ENCODE measurements around the gene CEP112. TPM values are rescaled to one million over a fixed set of nuclear protein-coding genes. Genes with fewer than 3 reads are reported as not detected.

CEP112 gene
- total and polyA plus RNA-seq, 7 donors = 4.5 to 19.4 (median 9.7) TPM

- 75 to 93% (median 92%) methylated on average over 3 of the region's 3 CpGs for WGBS, 3 donors
Observed at GRCh38 chr17:65998675-65999074, 193.3 kb downstream of the CEP112 start.

GRCh38 chr17:65994679-65995078 lies 197.3 kb downstream of the CEP112 start:
- H3K9me3 ChIP-seq = no peaks in the 10 kb centered on the region
- no peak for TF ChIP-seq CTCF (IDR thresholded peaks at IDR 0.05)
- H3K27me3 ChIP-seq (ENCODE audit: insufficient read depth in 3 of 3, low read length in 2 of 3) = no peaks in the 10 kb centered on the region
- ATAC-seq = no peak
- no peak overlapping the region for H3K4me3 ChIP-seq
- intact Hi-C loops (cut with DNase I) = no loop called here
- no peaks in the 10 kb centered on the region for H3K4me1 ChIP-seq
- no peak overlapping the region for H3K27ac ChIP-seq
- H3K36me3 ChIP-seq (ENCODE audit: insufficient read depth in 1 of 2, low read depth in 1 of 2) = no peaks in the 10 kb centered on the region
- 89 to 98% (median 95%) methylated on average over 4 of the region's 4 CpGs for WGBS, 3 donors
- no peak for DNase-seq

More at GRCh38 chr17:65998675-65999074, 193.3 kb downstream of the CEP112 start:
- Histone ChIP-seq H3K27me3 (ENCODE audit: insufficient read depth in 3 of 3, low read length in 2 of 3) (no peaks in the 10 kb centered on the region), H3K36me3 (ENCODE audit: insufficient read depth in 1 of 2, low read depth in 1 of 2) (no peaks in the 10 kb centered on the region), H3K27ac (no peak overlapping the region), H3K4me1 (peaks cover 14% of the 10 kb centered on the region), H3K9me3 (no peaks in the 10 kb centered on the region), H3K4me3 (no peak overlapping the region)
- no peak for ATAC-seq
- intact Hi-C loops (cut with DNase I) = no loop called here
- TF ChIP-seq CTCF (IDR thresholded peaks at IDR 0.05) = no peak
- no peak for DNase-seq

- no peaks in the 10 kb centered on the region for H3K36me3 ChIP-seq (ENCODE audit: insufficient read depth in 1 of 2, low read depth in 1 of 2)
- no peak overlapping the region for H3K27ac ChIP-seq
- no peaks in the 10 kb centered on the region for H3K4me1 ChIP-seq
- intact Hi-C loops (cut with DNase I) = no loop called here
- H3K4me3 ChIP-seq = no peak overlapping the region
- no peaks in the 10 kb centered on the region for H3K27me3 ChIP-seq (ENCODE audit: insufficient read depth in 3 of 3, low read length in 2 of 3)
- WGBS, 3 donors = 93 to 98% (median 97%) methylated on average over 2 of the region's 2 CpGs
- no peaks in the 10 kb centered on the region for H3K9me3 ChIP-seq
- no peak for ATAC-seq
- no peak for DNase-seq
- TF ChIP-seq CTCF (IDR thresholded peaks at IDR 0.05) = no peak
Observed at GRCh38 chr17:65994114-65994513, 197.8 kb downstream of the CEP112 start.

- ATAC-seq = no peak
- 57 to 80% (median 72%) methylated on average over 3 of the region's 3 CpGs for WGBS, 3 donors
- no peaks in the 10 kb centered on the region for H3K4me1 ChIP-seq
- intact Hi-C loops (cut with DNase I) = no loop called here
- no peak for TF ChIP-seq CTCF (IDR thresholded peaks at IDR 0.05)
- H3K36me3 ChIP-seq (ENCODE audit: insufficient read depth in 1 of 2, low read depth in 1 of 2) = no peaks in the 10 kb centered on the region
- no peak overlapping the region for H3K4me3 ChIP-seq
- no peak overlapping the region for H3K27ac ChIP-seq
- H3K27me3 ChIP-seq (ENCODE audit: insufficient read depth in 3 of 3, low read length in 2 of 3) = no peaks in the 10 kb centered on the region
- peaks cover 5% of the 10 kb centered on the region for H3K9me3 ChIP-seq
- no peak for DNase-seq
Observed at GRCh38 chr17:65990593-65990992, 201.3 kb downstream of the CEP112 start.

- Histone ChIP-seq H3K9me3 (peaks cover 5% of the 10 kb centered on the region), H3K27me3 (ENCODE audit: insufficient read depth in 3 of 3, low read length in 2 of 3) (no peaks in the 10 kb centered on the region), H3K4me3 (no peak overlapping the region), H3K36me3 (ENCODE audit: insufficient read depth in 1 of 2, low read depth in 1 of 2) (no peaks in the 10 kb centered on the region), H3K27ac (no peak overlapping the region), H3K4me1 (no peaks in the 10 kb centered on the region)
- ATAC-seq (no peak), DNase-seq (no peak)
- intact Hi-C loops (cut with DNase I) = no loop called here
- TF ChIP-seq CTCF (IDR thresholded peaks at IDR 0.05) = no peak
Observed at GRCh38 chr17:65988451-65988850, 203.5 kb downstream of the CEP112 start.
